ENCODE results near the gene CD7. TPM values are rescaled to one million over a fixed set of nuclear protein-coding genes. Genes with fewer than 3 reads are reported as not detected.

CD7 gene
- total and polyA plus RNA-seq, 2 donors (not counting 3 experiments of a cell fraction or from before 2014, with no cell fraction given) = not detected

GRCh38 chr17:82328141-82328993, 11.0 kb upstream of the CD7 start:
- no peak for FAIRE-seq
- H3K79me2 ChIP-seq (ENCODE audit: control insufficient read depth, insufficient read depth, low read length) = no peaks in the 10 kb centered on the region
- no peak overlapping the region for H3K4me2 ChIP-seq (ENCODE audit: insufficient read depth, low read length)
- no peaks in the 10 kb centered on the region for H3K9me3 ChIP-seq (replicated peaks; ENCODE audit: control insufficient read depth, insufficient read depth, low read length)
- peaks cover 0 to 2% of the 10 kb centered on the region in 2 experiments for H3K27me3 ChIP-seq (ENCODE audit: control insufficient read depth in 2 of 2, insufficient read depth in 2 of 2, low read length in 2 of 2)
- no peak for DNase-seq (ENCODE audit: low read depth, low spot score)
- dilution Hi-C loops (cut with MboI; ENCODE audit: extremely low pct_ligation_motif_present, low sequenced_read_pairs) = no loop called here
- H2AFZ ChIP-seq (ENCODE audit: low read depth, low read length) = no peak overlapping the region
- no peaks in the 10 kb centered on the region for H3K4me1 ChIP-seq (ENCODE audit: control insufficient read depth, extremely low read depth, insufficient read depth, low read length)
- no peak overlapping the region for H3K27ac ChIP-seq (ENCODE audit: insufficient read depth, low read depth, low read length)
- no peak overlapping the region for H3K4me3 ChIP-seq (replicated peaks in 1 of 3; ENCODE audit: insufficient read depth in 1 of 3, low read depth in 1 of 3, low read length in 3 of 3)
- no peaks in the 10 kb centered on the region for H4K20me1 ChIP-seq (replicated peaks; ENCODE audit: control insufficient read depth, extremely low read depth, insufficient read depth, low read length)
- no peaks in the 10 kb centered on the region for H3K36me3 ChIP-seq (ENCODE audit: control insufficient read depth in 2 of 2, extremely low read depth in 1 of 2, insufficient read depth in 2 of 2, low read length in 2 of 2)
- BruUV-seq (replicated peaks) = no TSS peak
- H3K9ac ChIP-seq (replicated peaks; ENCODE audit: extremely low read depth, insufficient read depth, low read length) = no peak overlapping the region
- H3K9me1 ChIP-seq (replicated peaks; ENCODE audit: control insufficient read depth, extremely low read depth, insufficient read depth, low read length) = no peaks in the 10 kb centered on the region
- no peak for TF ChIP-seq POLR2AphosphoS5 (IDR thresholded peaks at IDR 0.05; ENCODE audit: insufficient read depth, low read depth, low read length)
- TF ChIP-seq EZH2 (IDR thresholded peaks at IDR 0.05; ENCODE audit: borderline replicate concordance, low read depth, low read length, severe bottlenecking) = no peak
- TF ChIP-seq GATA2 (IDR thresholded peaks at IDR 0.05; ENCODE audit: insufficient read depth, insufficient read length, low read depth, low read length) = no peak
- TF ChIP-seq POLR2A (IDR thresholded peaks at IDR 0.05; ENCODE audit: low read depth, low read length) = no peak
- no peak for TF ChIP-seq CTCF (IDR thresholded peaks at IDR 0.05; ENCODE audit: extremely low read depth in 1 of 2, insufficient read depth in 1 of 2, low read depth in 1 of 2, low read length in 2 of 2)
- TF ChIP-seq FOS (IDR thresholded peaks at IDR 0.05; ENCODE audit: borderline replicate concordance, insufficient read depth, low read length) = no peak
- no peak for TF ChIP-seq MYC (IDR thresholded peaks at IDR 0.05; ENCODE audit: low read depth, low read length)
- no peak for TF ChIP-seq JUN (IDR thresholded peaks at IDR 0.05; ENCODE audit: borderline replicate concordance, insufficient read depth, insufficient read length, low read depth)
- TF ChIP-seq MAX (IDR thresholded peaks at IDR 0.05; ENCODE audit: insufficient read depth, insufficient read length) = no peak
- intact Hi-C loops (cut with micrococcal nuclease) = no loop called here
- ChIA-PET POLR2A (no interaction called here), CTCF (no interaction called here)

All from endothelial cell of umbilical vein (primary cell).